GM10847 (cell line): ENCODE data around the gene DKC1.

Experiments
- POLR2A ChIP-seq: IDR thresholded peaks from 2 replicates; pipeline ENCODE4 v1.6.1; 2011; ENCODE audit not compliant: insufficient read length; ENCODE audit errors: extremely low read depth

The DKC1 gene

DNA sequence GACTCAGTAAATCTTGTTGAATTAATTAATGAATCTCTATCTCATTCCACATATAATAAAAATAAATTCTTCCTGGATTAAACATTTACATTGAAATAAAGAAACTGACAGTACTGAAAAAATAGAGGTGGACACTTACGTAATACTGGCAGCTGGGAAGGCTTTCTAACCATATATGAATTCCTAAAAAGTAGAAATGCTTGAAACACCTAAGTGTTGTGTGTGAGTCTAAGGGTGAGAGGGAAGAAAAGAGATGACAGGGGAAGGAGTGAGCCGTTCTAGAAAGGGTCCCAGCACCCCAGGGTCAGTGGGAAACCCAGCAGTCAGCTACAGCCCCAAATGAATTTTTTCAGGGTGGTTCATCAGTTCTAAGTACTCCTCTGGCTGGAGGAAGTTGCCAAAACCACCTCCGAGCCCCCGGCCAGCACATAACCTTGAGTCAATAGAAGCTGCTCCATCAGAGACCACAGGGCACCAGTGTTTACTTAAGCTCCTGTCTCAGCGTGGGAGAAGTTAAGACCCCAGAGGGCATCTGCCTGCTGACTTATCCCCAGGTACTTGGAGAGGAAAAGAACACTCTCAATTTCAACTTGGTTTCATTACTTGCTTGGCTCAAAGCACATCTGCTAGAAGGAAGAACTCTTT lies 30.1 kb upstream of the DKC1 start:
- TF ChIP-seq POLR2A, result no peak

DNA sequence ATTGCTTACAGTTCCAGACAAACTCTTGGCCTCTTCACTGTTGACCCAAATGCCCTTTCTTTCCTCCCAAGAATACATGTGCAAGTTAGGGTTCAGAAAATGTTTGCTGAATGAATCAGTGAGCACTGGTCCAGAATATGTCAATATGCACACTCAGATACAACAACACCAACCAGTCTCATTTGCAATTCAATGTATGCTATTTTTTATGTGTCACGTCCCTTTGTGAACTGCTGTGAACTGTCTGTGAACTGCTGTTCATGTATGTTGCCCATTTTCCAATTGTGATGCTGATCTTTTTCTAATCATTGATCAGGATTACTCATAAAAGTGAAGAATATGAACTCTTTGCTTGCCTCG lies 29.6 kb upstream of the DKC1 start:
- TF ChIP-seq POLR2A, result no peak

DNA sequence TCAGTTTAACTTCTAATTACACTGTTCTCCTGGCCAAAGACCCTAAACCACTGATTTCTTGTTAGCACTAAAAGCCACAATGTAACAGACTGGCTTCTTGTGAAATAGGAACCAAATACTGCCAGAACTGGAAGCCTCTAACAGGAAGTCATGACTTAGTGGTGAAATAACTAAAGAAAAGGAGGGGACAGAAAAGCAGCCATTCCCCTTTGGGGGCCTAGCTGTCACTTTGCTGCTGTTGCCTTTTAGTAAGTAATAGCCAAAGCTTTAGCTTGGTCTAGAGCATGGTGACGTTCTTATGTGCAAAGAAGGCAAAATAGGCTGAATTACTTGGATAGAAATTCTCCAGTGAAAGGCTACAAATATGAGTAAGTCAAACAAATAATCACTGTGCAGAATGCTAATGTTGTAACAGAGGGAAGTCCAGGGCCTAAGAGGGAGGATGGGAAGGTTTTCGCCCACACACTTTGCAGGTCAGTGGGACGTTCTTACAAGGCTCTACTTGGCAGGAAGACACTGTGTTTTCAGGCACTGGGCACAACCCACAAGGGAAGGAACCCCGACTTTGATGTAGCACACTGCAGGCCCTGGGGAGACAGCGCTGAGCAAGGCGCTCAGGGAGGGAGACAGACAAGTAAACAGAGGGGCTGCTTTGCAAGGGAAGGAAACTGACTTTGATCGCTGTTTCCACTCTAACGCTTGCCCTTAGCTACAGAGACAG lies 28.4 kb upstream of the DKC1 start:
- no peak for TF ChIP-seq POLR2A

DNA sequence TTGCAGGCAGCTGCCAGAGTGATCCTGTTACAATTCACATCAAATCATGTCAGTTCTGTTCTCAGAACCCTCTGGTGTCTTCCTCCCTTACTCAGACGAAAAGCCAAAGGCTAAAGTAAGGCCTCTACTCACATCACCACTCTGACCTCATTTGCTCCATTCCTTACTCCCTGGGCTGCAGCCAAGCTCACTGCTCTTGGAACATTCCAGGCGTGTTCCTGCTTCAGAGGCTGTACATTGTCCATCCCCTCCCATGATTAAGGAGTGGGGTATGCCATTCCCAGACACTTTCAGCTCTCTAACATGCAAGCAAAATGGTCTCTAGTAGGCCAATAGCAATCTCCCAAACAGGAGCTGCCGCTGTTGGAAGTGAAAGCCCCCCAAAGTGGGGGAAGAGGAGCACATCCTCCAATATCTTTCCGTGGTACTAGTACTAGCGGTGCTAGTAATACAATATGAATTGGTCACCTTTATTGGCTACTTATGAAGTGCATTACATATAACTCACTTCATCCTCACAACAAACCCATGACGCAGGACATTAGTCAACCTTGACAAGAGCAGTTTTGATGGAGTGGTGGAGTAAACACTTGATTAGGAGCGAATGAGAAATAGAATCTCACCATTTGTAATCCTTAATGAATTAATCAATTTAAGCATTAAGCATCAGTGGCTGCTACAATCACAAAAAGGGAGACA lies 26.8 kb upstream of the DKC1 start:
- no peak for TF ChIP-seq POLR2A

DNA sequence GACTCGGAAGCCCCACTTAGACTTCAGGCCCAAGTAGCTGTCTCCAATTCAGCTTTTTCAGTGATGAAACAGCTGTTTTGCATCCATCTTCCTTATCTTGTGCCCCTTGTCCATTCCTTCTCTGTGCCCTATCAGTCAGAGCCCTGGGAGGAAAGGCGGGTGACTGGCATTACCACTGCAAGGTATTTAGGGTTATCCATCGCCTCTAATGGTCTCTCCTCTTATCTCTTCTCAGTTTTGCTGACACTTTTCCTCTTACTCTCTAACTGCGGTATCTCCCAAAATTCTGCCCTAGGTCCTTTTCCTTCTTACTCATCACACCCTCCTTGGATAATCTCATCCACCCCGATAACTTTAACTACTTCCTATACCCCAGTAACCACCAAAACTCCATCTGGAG lies 25.5 kb upstream of the DKC1 start:
- no peak for TF ChIP-seq POLR2A

DNA sequence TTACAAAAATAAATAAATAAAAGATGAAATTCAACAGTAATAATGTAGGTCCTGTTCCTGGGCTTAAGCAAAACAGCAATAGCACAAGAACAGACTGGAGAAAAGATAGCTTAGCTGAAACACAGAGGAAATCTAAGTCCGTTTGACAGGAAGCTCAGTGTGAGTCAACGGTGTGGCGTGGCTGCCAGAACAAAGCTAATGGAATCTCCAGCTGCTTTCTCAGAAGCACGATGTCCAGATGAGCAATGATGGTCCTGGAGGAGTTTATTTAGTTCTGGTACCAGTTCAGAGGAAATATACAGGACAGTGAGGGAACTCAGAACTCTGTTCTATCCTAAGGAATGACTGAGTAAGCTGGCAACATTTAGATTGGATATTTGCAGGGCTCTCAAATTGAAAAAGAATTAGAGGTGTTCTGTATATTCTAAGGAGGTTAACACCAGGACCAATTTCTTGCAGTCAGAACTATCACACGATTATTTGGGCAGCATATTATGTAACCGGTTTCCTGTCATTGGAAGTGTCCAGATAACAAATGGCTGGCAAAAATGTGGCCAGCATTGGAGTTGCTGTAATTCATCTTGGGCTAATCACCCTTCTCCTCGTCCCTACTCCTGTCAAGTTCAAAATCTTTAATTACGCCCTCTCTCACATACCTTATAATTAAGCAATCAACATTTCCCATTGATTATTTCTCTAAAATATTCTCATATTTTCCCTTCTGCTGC lies 24.5 kb upstream of the DKC1 start:
- TF ChIP-seq POLR2A, result no peak

DNA sequence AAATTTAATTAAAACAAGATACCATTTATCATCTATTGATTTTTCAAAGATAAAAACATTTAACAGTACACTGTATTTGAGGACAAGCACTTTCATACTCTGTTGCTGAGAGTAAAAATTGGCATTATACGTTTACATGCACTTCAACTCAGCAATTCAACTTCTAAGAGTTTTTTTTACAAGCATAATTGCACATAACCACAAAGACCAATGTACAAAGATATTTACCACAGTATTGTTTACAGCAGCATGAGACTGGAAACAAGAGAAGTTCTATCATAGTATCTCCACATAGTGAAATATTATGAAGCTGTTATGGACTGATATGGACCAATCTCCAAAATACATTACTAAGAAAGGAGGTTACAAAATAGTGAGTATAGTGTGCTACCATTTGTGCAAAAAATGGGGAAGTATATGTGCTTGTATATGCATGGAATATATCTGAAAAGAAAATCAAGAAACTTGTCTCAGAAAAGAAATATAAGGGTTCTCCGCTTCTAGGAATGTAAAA lies 22.7 kb upstream of the DKC1 start:
- TF ChIP-seq POLR2A, result no peak

DNA sequence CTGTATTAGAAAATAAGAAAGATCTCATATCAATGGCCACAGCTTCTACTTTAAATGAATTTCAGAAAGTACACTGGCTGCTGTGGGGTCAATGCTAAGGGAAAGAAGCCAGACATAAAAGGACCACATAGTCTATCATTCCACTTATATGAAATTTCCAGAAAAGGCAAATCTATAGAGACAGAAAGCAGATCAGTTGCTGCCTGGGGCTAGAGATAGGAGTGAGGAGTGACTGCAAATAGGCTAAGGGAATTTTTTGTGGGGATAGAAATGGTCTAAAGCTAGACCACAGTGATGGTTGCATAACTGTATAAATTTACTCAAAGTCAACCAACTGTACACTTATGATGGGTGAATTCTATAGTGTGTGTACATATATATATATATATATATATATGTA lies 20.1 kb upstream of the DKC1 start:
- TF ChIP-seq POLR2A, result no peak

DNA sequence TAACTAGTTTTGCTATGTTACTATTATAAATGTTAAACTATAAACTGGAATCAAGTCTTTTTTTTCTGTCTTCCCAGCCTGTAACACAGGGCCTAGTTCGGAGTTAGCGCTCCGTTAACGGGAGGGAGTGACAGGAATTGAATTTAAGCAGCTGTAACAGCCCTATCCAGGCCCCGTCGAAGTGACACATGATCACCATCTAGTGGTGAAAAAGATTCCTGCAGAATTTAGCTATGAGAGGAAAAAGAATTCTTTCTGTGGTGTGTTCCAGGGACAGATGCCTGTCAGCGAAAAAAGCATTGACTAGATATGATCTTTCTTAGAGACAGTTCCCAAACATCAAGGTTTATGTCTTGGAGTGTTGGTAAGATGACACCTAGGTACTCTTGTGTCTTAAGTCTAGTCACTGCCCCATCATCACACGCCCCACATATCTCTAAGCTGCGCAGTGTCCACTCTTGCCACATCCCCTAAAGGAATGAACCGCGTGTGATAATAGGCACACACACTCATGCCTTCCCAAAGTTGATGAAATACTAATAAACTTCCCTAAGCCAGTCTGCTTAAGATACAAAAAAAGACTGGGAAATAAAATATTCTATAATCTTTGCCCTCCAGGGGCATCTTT lies 13.8 kb upstream of the DKC1 start:
- no peak for TF ChIP-seq POLR2A

DNA sequence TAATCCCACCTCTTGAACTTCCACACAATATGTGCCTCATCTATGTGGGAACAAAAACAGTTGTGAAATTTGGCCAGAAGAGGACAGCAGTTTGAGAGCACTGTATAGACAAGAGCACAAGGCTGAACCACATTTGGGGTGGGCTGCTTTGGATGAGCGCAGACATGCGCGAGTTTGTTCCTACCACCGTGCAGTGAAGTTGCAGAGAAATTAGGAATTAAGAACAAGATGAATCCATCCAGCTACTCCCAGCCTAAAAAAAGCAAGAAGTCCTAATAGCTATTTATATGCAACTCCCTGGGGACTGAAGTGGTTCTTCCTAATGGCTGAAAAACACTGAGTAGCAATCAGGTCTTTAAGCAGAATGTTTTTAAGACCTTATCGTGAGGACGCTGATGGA lies 12.8 kb upstream of the DKC1 start:
- no peak for TF ChIP-seq POLR2A

DNA sequence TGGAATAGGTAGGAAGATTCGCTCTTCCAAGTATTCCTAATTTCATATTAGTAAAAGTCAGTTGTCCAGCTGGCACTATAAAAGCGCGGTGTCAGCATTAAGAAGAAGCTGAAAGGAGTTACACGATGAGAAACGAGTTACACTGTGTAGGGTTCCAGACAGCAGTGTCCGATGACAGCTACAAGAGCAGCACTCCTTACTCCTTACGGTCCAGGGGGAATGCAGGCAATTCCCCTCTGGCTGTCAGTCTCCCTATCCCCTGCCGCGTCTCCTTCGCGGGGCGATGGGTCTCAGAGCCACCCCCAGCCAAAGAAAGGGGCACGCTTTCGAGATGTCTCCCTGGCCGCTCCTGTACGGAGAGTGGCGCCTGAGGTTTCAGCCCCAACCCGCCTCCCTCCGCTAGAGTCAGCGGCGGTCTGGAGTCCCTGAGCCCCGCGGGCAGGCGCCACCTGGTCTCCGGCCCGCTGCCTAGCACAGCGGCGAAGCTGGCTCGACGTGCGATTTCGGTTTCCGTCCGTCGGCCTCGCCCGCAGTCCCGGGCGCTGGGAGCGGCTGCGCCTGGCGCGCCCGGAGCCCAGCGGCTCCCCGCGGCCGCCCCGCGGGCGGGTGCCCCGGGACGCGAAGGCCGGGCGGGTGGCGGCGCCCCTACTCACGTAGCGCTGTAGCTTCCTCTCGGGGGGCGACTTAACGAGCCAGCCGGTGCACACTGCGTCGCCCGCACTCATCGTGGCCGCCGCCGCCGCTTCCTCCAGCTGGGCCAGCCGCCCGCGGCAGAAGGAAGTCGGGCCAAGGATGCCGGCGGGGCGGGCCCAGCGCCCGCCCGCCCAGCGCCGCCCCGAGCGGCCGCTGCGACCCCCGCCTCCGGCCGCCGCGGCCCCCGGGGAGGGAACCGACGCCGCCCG lies 12.1 kb upstream of the DKC1 start, which contains the start of gene GAB3:
Gene GAB3, minus strand, starts transcription at position 777 of the 902 bp plus-strand sequence. Its CDS starts 52 bp downstream, at position 725.
- TF ChIP-seq POLR2A, result no peak

DNA sequence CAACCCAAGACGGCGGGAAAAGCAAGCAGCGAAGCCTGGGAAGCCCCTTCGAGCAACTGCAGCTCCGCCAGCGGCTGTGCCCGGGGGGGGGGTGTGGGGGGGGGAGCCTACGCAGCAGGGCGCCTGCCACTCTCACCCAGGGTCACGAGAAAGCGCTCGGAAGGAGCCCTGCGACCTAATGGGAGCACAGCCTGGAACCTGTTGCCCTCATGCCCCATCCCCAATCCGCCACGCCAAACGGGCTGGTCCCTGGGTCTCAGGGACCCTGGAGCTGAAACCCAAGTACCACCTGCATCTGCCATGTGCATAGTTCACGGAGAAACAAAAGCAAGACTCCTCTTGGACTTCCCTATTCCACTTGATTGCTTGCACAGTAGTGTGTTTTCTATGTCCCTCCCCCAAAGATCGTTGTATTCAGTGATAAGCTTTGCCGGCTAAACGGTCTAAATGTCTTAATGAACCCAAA lies 11.4 kb upstream of the DKC1 start:
- TF ChIP-seq POLR2A, result no peak

DNA sequence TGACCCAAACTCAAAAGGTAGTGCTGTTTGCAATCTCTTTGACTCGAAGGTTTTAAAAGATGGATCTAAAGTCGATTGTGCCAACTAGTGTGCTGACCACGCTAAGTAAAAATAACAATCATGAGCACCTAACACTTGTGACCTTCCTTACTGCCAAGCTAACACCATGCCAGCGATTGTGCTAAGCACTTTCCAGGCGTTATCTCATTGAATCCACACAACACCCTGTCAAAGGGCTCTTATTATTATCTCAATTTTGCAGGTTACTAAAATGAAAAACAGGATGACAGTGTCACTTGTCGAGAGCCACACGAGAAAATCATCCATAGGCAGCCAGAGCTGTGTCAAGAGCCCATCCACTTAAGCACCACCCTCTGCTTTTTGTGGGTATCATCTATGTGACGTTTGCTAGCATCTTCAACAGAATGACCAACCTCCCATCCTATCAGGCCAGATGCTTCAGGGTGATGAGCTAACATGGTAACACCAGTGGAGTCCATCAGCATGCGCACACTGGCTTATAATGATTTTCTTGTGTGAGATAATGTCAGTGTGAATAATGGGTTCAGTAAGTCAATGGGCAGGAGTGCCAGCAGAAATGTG lies 10.9 kb upstream of the DKC1 start:
- TF ChIP-seq POLR2A, result no peak
